Measurements from ENCODE around the gene SENP5. TPM values are rescaled to one million over a fixed set of nuclear protein-coding genes. Genes with fewer than 3 reads are reported as not detected.

SENP5 gene
- total and polyA plus RNA-seq, 5 experiments from 2014 or later: 5.4 to 43.2 (median 8.2) TPM

- Mint-ChIP-seq H3K27ac (no peak overlapping the region), H3K9me3 (no peaks in the 10 kb centered on the region), H3K4me3 (no peak overlapping the region), H3K4me1 (peaks cover 4 to 19% (median 8%) of the 10 kb centered on the region in 4 donors), H3K36me3 (peaks cover 0 to 43% (median 12%) of the 10 kb centered on the region in 3 donors), H3K27me3 (no peaks in the 10 kb centered on the region)
- ATAC-seq (no peak), DNase-seq (no peak)
- POLR2A ChIA-PET: no interaction called here
Measured at GRCh38 chr3:196896229-196896628, 28.5 kb downstream of the SENP5 start.

- H3K36me3 Mint-ChIP-seq: peaks cover 6 to 74% (median 31%) of the 10 kb centered on the region in 3 donors
- POLR2A ChIA-PET: no interaction called here
- no peaks in the 10 kb centered on the region for H3K27me3 Mint-ChIP-seq
- H3K4me1 Mint-ChIP-seq: peaks cover 0 to 10% (median 6%) of the 10 kb centered on the region in 4 donors
- H3K27ac Mint-ChIP-seq: no peak overlapping the region
- no peak overlapping the region for H3K4me3 Mint-ChIP-seq
- no peaks in the 10 kb centered on the region for H3K9me3 Mint-ChIP-seq
- DNase-seq (no peak), ATAC-seq (no peak)
Measured at GRCh38 chr3:196901768-196902167, 34.0 kb downstream of the SENP5 start.

GRCh38 chr3:196902296-196902695 lies 34.6 kb downstream of the SENP5 start:
- peaks cover 0 to 10% (median 3%) of the 10 kb centered on the region in 4 donors for H3K4me1 Mint-ChIP-seq
- POLR2A ChIA-PET: no interaction called here
- no peaks in the 10 kb centered on the region for H3K9me3 Mint-ChIP-seq
- no peak for DNase-seq
- H3K36me3 Mint-ChIP-seq: peaks cover 8 to 79% (median 33%) of the 10 kb centered on the region in 3 donors
- H3K4me3 Mint-ChIP-seq: no peak overlapping the region
- H3K27me3 Mint-ChIP-seq: no peaks in the 10 kb centered on the region
- no peak for ATAC-seq
- H3K27ac Mint-ChIP-seq: no peak overlapping the region

- no peak overlapping the region for H3K4me3 Mint-ChIP-seq
- no peaks in the 10 kb centered on the region for H3K9me3 Mint-ChIP-seq
- ATAC-seq (no peak), DNase-seq (no peak)
- H3K36me3 Mint-ChIP-seq: peaks cover 8 to 84% (median 35%) of the 10 kb centered on the region in 3 donors
- H3K27ac Mint-ChIP-seq: peak overlapping the region in 2 of 10 donors; percentile 29 to 31
- POLR2A ChIA-PET: no interaction called here
- H3K4me1 Mint-ChIP-seq: peaks cover 0 to 7% (median 0%) of the 10 kb centered on the region in 4 donors
- H3K27me3 Mint-ChIP-seq: no peaks in the 10 kb centered on the region
Measured at GRCh38 chr3:196903740-196904139, 36.0 kb downstream of the SENP5 start.

GRCh38 chr3:196914866-196915265 lies 47.1 kb downstream of the SENP5 start:
- Mint-ChIP-seq H3K9me3 (peaks cover 0 to 6% (median 0%) of the 10 kb centered on the region in 9 donors), H3K4me1 (peaks cover 0 to 2% (median 2%) of the 10 kb centered on the region in 4 donors), H3K27me3 (no peaks in the 10 kb centered on the region), H3K27ac (peak overlapping the region in 1 of 10 donors; percentile 34), H3K4me3 (no peak overlapping the region), H3K36me3 (peaks cover 9 to 41% (median 26%) of the 10 kb centered on the region in 3 donors)
- DNase-seq (no peak), ATAC-seq (no peak)
- POLR2A ChIA-PET: interaction anchor here (0.5 kb wide), 1 partner anchor 25 kb away, joined by 3 read pairs; no protein-coding TSS in a partner anchor

GRCh38 chr3:196915375-196915774 lies 47.7 kb downstream of the SENP5 start:
- ATAC-seq (no peak), DNase-seq (no peak)
- H3K4me1 Mint-ChIP-seq: peaks cover 0 to 5% (median 3%) of the 10 kb centered on the region in 4 donors
- H3K36me3 Mint-ChIP-seq: peaks cover 9 to 39% (median 25%) of the 10 kb centered on the region in 3 donors
- H3K27ac Mint-ChIP-seq: no peak overlapping the region
- H3K27me3 Mint-ChIP-seq: no peaks in the 10 kb centered on the region
- peaks cover 0 to 6% (median 0%) of the 10 kb centered on the region in 9 donors for H3K9me3 Mint-ChIP-seq
- POLR2A ChIA-PET: no interaction called here
- no peak overlapping the region for H3K4me3 Mint-ChIP-seq

GRCh38 chr3:196916221-196916620 lies 48.5 kb downstream of the SENP5 start:
- Mint-ChIP-seq H3K9me3 (peaks cover 0 to 6% (median 0%) of the 10 kb centered on the region in 9 donors), H3K4me1 (peaks cover 0 to 9% (median 4%) of the 10 kb centered on the region in 4 donors), H3K27ac (no peak overlapping the region), H3K4me3 (no peak overlapping the region), H3K36me3 (peaks cover 9 to 35% (median 21%) of the 10 kb centered on the region in 3 donors), H3K27me3 (no peaks in the 10 kb centered on the region)
- ATAC-seq (no peak), DNase-seq (no peak)
- POLR2A ChIA-PET: interaction anchor here (0.8 kb wide), 1 partner anchor 48 kb away, joined by 3 read pairs; the partner anchor contains the start of gene SENP5

GRCh38 chr3:196916995-196917394 lies 49.3 kb downstream of the SENP5 start:
- ATAC-seq (no peak), DNase-seq (no peak)
- Mint-ChIP-seq H3K4me1 (peaks cover 0 to 9% (median 4%) of the 10 kb centered on the region in 4 donors), H3K36me3 (peaks cover 9 to 38% (median 21%) of the 10 kb centered on the region in 3 donors), H3K4me3 (no peak overlapping the region), H3K9me3 (peaks cover 0 to 6% (median 0%) of the 10 kb centered on the region in 9 donors), H3K27me3 (no peaks in the 10 kb centered on the region), H3K27ac (peak overlapping the region in 1 of 10 donors; percentile 79)
- POLR2A ChIA-PET: no interaction called here

- POLR2A ChIA-PET: no interaction called here
- ATAC-seq (no peak), DNase-seq (no peak)
- Mint-ChIP-seq H3K9me3 (peaks cover 0 to 6% (median 0%) of the 10 kb centered on the region in 9 donors), H3K4me3 (no peak overlapping the region), H3K27me3 (no peaks in the 10 kb centered on the region), H3K36me3 (peaks cover 9 to 44% (median 21%) of the 10 kb centered on the region in 3 donors), H3K4me1 (peaks cover 0 to 9% (median 3%) of the 10 kb centered on the region in 4 donors), H3K27ac (peak overlapping the region in 1 of 10 donors; percentile 2)
Measured at GRCh38 chr3:196918968-196919367, 51.2 kb downstream of the SENP5 start.

GRCh38 chr3:196920733-196921132 lies 53.0 kb downstream of the SENP5 start:
- Mint-ChIP-seq H3K4me1 (peaks cover 0 to 9% (median 3%) of the 10 kb centered on the region in 4 donors), H3K9me3 (peaks cover 0 to 6% (median 0%) of the 10 kb centered on the region in 9 donors), H3K36me3 (peaks cover 5 to 33% (median 11%) of the 10 kb centered on the region in 3 donors), H3K27ac (peak overlapping the region in 3 of 10 donors; percentile 6 to 61 (median 48)), H3K4me3 (no peak overlapping the region), H3K27me3 (no peaks in the 10 kb centered on the region)
- ATAC-seq: no peak
- DNase-seq: no peak
- POLR2A ChIA-PET: no interaction called here

GRCh38 chr3:196927571-196928453 lies 60.1 kb downstream of the SENP5 start:
- POLR2A ChIA-PET: no interaction called here
- no peak for DNase-seq
- no peaks in the 10 kb centered on the region for H3K27me3 Mint-ChIP-seq
- ATAC-seq: no peak
- H3K36me3 Mint-ChIP-seq: peaks cover 4 to 72% (median 4%) of the 10 kb centered on the region in 3 donors
- H3K27ac Mint-ChIP-seq: peak overlapping the region in 4 of 10 donors; percentile 11 to 61 (median 31)
- peaks cover 0 to 2% (median 0%) of the 10 kb centered on the region in 4 donors for H3K4me1 Mint-ChIP-seq
- H3K4me3 Mint-ChIP-seq: no peak overlapping the region
- H3K9me3 Mint-ChIP-seq: no peaks in the 10 kb centered on the region

- Mint-ChIP-seq H3K27me3 (no peaks in the 10 kb centered on the region), H3K4me3 (no peak overlapping the region), H3K9me3 (no peaks in the 10 kb centered on the region), H3K27ac (peak overlapping the region in 3 of 10 donors; percentile 41 to 81 (median 63)), H3K4me1 (peaks cover 0 to 2% (median under 1%) of the 10 kb centered on the region in 4 donors), H3K36me3 (peaks cover 4 to 84% (median 9%) of the 10 kb centered on the region in 3 donors)
- ATAC-seq (no peak), DNase-seq (no peak)
- POLR2A ChIA-PET: interaction anchor here (1.1 kb wide), 1 partner anchor 63 kb away, joined by 4 read pairs; the partner anchor contains the start of gene SENP5
Measured at GRCh38 chr3:196931157-196931556, 63.4 kb downstream of the SENP5 start.

Data from naive thymus-derived CD8-positive, alpha-beta T cell (primary cell).